NCI-H2029 treated with DMSO at 0.1 percent for 48 hours (cell line): Measurements from ENCODE around the gene NOTCH2.

Experiments used
- DNase-seq: peaks from one replicate; lab custom pipeline; 2025; lab: John Stamatoyannopoulos, UW

NOTCH2 gene

DNA sequence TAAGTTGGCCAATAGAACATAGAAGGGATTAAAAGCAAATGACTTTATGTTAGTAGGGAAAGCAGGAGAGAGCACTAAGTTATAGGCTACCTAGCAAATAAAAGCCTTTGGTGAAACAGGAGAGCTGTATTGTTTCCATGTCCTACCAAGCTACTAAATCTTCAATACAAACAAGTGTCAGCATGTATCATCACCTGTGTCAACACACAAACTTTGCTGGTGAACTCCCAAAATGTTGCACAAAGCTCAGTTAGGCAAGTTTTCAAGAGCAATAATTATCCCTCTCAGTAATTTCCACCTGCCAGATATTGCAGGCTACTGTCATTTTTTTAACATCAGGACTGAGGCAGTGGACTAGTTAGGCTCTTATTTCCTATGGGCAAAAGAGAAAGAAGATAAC lies 95.4 kb downstream of the NOTCH2 start:
- no peak for DNase-seq

DNA sequence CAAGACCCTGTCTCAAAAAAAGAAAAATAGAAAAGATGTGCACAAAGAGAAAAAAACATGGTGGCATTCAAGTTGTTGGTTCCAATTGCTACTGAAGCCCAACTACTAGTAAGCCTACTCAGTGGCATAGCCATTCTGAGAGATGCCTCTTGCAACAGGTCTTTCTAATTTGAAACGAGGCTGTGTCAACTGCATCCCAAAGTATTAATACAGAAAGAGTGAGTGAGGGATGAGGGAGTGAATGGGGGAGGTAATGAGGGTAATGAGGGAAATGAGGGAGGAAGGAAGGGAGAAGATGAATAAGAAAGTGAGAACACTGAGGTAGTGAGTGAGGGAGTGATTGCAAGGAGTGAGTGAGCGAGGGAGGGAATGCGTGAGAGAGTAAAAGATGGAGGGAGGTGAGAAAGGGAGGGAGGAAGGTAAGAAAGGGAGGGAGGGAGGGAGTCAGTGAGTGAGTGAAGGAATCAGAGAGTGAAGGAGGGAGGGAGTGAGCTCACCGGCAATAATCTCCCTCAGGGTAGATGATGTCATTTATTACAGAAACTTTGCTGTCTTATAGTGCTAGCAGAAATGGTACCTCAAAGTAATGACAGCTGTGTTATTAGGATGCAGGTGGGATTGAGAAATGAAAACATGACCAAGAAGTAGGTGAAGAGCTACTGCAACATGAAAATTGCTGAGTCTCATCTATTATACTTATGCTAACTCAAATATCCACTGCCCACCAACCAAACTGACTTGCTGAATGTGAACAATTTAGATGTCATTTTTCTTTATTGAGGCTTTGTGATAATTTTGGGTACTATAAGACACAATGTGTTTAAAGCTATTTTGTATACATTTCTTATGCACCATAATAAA lies 97.5 kb downstream of the NOTCH2 start:
- DNase-seq, result no peak

DNA sequence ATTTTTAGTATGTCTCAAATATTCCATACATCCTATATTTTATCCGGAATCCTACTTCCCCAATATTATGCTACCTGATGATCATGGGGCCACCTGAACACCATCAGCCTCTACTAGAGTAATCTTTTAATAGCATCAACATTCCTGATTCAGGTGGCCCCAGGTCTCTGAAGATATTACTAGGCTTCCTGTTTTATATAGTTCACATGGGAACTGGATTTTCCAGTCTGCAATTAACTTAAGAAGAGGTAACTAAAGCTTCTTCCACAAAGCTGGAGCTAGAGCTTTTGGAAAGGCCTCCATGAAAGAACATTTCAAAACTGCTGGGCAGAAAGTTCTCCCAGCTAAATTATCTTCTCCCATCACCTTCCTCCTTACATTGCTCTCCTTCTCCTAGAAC lies 100.9 kb downstream of the NOTCH2 start:
- DNase-seq, result no peak

DNA sequence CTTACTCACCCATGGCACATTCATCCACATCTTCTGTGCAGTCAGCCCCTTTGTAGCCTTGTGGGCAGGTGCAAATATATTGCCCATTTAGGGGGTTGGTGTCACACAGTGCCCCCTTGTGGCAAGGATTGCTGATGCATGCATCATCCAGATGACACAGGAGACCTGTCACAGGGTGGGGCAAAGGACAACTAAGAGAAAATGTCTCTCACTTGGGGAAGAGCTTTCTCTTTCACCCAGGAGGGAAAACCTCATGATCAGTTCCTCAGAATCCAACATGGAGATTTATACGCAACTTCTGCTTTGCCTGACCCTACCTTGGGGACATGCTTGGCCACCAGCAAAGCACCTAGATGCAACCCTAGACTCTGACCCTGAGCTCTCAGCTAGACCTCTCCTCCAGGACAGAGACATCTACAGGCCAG lies 101.4 kb downstream of the NOTCH2 start:
- DNase-seq, result peak; percentile 3

GRCh38 chr1:119966681-119967080 lies 102.8 kb downstream of the NOTCH2 start:
- no peak for DNase-seq

DNA sequence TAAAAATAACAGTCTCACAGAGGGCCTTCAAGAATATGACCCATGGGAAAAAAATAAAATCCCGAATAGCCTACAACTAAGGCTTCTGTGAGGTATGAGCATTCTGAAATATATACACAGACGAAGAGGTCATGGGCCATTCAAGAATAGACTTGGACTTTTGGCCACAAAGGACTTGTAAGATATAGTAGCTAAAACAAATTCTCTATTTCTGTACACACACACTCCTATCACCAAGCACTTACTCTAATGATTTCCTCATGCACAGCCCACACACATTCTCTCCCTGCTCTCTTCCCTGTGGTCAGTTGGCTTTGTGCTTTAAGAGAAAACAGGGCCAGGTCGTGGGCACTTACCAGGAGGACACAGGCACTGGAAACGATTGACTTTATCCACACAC lies 103.4 kb downstream of the NOTCH2 start:
- no peak for DNase-seq

- DNase-seq, result no peak
Measured at GRCh38 chr1:119964673-119965363, 104.6 kb downstream of the NOTCH2 start.

DNA sequence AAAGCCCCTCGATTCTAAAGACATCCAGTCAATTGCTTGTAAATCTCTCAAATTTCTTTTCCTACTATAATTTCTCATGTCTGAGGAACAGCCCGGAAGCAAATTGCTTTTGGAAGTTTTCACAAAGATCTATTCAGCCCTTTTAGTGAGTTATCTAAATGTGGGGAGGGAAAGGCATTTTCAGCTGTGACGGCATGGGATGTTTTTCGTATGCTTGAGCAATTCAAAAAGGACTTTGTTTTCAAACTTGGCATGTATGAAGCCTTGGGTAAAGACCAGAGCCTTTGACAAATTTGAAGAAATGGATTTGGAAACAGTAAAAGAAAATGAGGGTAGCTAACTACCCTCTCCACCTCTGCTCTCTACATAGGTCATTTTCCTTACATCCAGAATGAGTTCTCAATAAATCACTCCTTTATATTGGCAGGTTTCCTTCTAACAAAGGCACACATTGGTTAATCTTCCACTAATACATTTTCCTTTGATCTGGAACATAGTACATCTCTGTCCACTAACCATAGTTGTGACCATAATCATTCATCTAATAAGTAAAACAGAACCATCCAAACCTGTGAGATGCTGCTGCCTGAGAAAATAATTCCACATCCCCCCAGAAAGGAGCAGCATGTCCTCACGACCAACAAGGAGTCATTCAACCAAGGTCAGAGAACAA lies 107.0 kb downstream of the NOTCH2 start:
- no peak for DNase-seq

DNA sequence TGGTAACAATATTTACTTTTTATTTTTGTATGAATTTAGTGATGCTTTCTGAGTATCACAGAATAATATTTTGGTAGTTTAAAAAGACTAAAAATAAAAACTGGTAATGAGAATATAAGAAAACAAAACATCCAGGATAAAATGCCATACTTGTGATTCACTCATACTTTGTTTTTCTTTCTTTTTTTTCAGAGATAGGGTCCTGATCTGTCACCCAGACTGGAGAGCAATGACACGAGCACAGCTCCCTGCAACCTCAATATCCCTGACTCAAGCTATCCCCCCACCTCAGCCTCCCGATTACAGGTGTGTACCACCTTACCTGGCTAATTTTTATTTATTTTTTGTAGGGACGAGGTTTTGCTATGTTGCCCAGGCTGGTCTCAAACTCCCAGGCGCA lies 109.0 kb downstream of the NOTCH2 start:
- no peak for DNase-seq

DNA sequence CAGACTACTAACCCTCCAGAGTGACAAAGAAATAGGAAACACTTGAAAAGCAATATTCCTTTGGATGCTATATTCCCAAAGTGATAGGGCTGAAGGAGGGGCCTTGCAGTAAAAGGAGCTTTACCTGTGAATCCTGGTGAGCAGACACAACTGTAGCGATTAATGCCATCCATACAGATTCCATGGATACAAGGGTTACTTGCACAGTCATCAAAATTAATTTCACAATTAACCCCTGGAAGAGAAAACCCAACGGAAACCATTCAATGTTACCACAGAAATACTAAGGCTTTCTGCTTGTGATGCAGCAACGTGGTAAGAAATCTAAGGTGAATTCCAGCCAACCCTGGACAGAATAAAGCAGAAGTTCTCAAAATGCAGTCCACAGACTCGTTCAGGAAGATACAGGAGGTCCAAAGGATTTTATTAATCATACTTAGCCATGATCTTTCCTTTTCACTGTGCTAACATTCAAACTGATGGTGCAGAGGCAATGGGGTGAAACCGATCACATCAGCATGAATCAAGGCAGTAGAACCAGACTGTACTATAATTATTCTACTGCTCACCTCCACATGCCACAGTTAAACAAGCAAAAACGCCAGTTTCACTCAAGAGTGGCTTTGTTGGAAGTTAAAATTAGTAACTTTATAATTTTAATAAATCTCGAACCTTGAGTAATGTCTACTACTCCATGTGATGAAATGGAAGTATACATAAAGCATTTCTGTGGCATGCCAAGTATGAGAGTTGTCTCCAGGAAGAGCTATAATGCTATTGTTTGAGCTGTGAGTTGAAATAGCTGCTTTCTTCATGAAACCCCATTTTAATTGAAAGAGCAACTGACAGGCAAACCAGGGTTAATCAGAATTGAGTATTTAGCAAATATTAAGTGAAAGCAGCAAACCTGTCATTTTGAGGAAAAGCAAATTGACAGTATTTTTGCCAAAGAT lies 109.9 kb downstream of the NOTCH2 start:
- DNase-seq, result no peak

DNA sequence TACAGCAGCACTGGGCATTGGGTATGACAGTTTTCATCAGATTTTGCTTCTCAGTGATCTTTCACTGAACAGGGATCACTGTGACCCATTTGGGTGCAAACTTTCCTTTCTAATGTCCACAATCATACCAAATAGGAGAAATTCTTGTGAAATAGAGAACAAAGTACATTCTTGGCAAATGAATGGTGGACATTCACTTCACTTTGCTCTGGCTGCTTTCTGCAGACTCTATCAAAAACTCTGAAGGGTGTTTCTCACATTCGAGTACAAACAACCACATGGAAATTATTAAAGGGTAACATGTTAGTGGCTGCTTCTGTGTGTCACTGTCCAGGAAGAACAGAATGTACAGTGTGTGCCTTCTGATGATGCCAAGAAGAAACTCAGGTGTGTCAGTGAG lies 111.2 kb downstream of the NOTCH2 start:
- DNase-seq, result no peak

- DNase-seq, result no peak
Measured at GRCh38 chr1:119956306-119956705, 113.2 kb downstream of the NOTCH2 start.

- DNase-seq, result no peak
Measured at GRCh38 chr1:119954476-119955422, 114.7 kb downstream of the NOTCH2 start.

DNA sequence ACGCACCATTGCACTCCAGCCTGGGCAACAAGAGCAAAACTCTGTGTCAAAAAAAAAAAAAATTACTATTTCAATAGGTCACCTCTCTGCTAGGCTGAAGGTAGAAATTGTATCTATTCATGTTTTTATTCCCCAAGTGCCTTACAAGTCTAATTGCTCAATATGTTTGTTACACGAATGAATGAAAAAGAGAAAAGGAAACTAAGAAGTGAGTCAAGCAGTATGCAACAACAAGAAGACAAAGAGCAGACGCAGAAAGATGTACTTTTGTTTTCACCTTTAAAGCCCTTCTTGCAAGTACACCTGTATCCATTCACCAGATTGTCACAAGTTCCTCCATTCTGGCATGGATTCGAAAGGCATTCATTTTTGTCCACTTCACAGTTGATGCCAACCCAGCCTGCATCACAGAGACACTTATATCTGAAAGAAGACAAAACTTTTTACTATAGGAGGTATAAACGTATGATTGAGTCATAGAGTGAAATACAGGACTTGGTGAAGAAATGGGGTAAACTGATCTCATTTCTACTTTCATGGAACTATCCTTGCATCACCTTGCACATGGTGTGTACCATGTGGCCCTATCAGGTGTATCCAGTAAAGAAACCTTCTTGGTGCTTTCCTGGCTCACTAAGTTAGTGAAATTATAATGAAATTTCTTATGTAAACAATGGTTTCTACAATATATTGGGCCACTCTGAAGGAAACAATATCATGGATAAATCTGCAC lies 116.0 kb downstream of the NOTCH2 start:
- no peak for DNase-seq

GRCh38 chr1:119952496-119952895 lies 117.0 kb downstream of the NOTCH2 start:
- DNase-seq, result no peak

- peak; percentile 21 for DNase-seq
Measured at GRCh38 chr1:119948342-119949214, 120.9 kb downstream of the NOTCH2 start.

GRCh38 chr1:119947468-119947867 lies 122.0 kb downstream of the NOTCH2 start:
- DNase-seq, result no peak

GRCh38 chr1:119946724-119947123 lies 122.7 kb downstream of the NOTCH2 start:
- DNase-seq, result no peak

DNA sequence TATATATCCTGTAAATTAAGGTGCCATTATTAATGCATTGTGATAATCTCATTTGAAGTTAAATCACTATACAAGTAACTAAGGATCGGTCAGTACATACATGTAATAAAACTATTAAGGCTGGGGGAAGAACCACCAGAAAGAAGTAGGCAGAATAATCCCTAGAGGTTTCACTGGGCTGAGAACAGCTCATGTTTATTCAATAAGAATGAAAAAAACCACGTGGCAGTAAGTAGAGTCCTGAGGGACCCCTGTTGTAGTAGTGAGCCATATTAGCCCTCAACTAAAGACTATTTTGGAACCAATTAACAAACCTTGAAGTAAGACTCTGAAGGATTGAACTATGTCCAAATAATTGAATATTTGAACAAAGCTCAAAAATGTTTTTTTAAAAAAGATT lies 126.2 kb downstream of the NOTCH2 start:
- DNase-seq, result no peak
